NCI-H526 (cell line): ENCODE results near the gene CYSTM1.

Source experiments
- DNase-seq, 2 experiments: peaks; one replicate each; lab custom pipeline; 2025; lab: John Stamatoyannopoulos, UW

Gene CYSTM1

GRCh38 chr5:140258016-140258415 is 83.0 kb downstream of the CYSTM1 start:
- no peak for DNase-seq

- DNase-seq, result no peak
Measured at GRCh38 chr5:140258873-140259272, 83.9 kb downstream of the CYSTM1 start.

GRCh38 chr5:140259500-140259899 is 84.5 kb downstream of the CYSTM1 start:
- DNase-seq, result no peak

- DNase-seq, result no peak
Measured at GRCh38 chr5:140260089-140260656, 85.2 kb downstream of the CYSTM1 start.

- peak; percentile 33 to 67 for DNase-seq
Measured at GRCh38 chr5:140261403-140262171, 86.6 kb downstream of the CYSTM1 start.

GRCh38 chr5:140262221-140262620 is 87.2 kb downstream of the CYSTM1 start:
- DNase-seq, result no peak

GRCh38 chr5:140262839-140263238 is 87.9 kb downstream of the CYSTM1 start:
- peak; percentile 41 to 43 for DNase-seq

GRCh38 chr5:140265845-140266244 is 90.9 kb downstream of the CYSTM1 start:
- DNase-seq, result no peak

- DNase-seq, result peak; percentile 46 to 73
Measured at GRCh38 chr5:140266471-140267200, 91.6 kb downstream of the CYSTM1 start.

GRCh38 chr5:140267201-140267540 is 92.2 kb downstream of the CYSTM1 start:
- DNase-seq, result peak; percentile 30 to 57

GRCh38 chr5:140267559-140268018 is 92.6 kb downstream of the CYSTM1 start:
- DNase-seq, result no peak

GRCh38 chr5:140270008-140270407 is 95.0 kb downstream of the CYSTM1 start:
- no peak for DNase-seq

GRCh38 chr5:140273401-140273877 is 98.5 kb downstream of the CYSTM1 start:
- DNase-seq, result no peak

- no peak for DNase-seq
Measured at GRCh38 chr5:140275837-140276236, 100.8 kb downstream of the CYSTM1 start.

- no peak for DNase-seq
Measured at GRCh38 chr5:140282266-140282665, 107.3 kb downstream of the CYSTM1 start.

GRCh38 chr5:140284013-140284412 is 109.0 kb downstream of the CYSTM1 start:
- DNase-seq, result no peak

- DNase-seq, result peak; percentile 28 to 51
Measured at GRCh38 chr5:140286424-140286823, 111.4 kb downstream of the CYSTM1 start.

GRCh38 chr5:140287801-140288521 is 113.0 kb downstream of the CYSTM1 start:
- peak; percentile 95 to 98 for DNase-seq

- no peak for DNase-seq
Measured at GRCh38 chr5:140292212-140293036, 117.4 kb downstream of the CYSTM1 start.
